HepG2 (cell line): ENCODE results near the gene ZFP36. TPM values are rescaled to one million over a fixed set of nuclear protein-coding genes. Genes with fewer than 3 reads are reported as not detected.
A peak's percentile ranks its signal among the peaks of the same experiment; 100 is the strongest.

Experiments
- GABPB1 ChIP-seq: IDR thresholded peaks from 2 replicates; pipeline ENCODE4 v1.6.1; 2016; ENCODE audit warnings: mild to moderate bottlenecking, missing genetic modification reagents, moderate library complexity, missing compliant biosample characterization
- HNRNPLL ChIP-seq: fragments of 200-400 bp; formaldehyde crosslinking; IDR thresholded peaks from 2 replicates; pipeline ENCODE4 v1.6.1; 2017; ENCODE audit warnings: mild to moderate bottlenecking, low read depth, low read length; ENCODE audit not compliant: poor library complexity, severe bottlenecking
- MTF2 ChIP-seq: sonication (generic); formaldehyde crosslinking; IDR thresholded peaks from 2 replicates; pipeline ENCODE4 v1.5.0; 2020; ENCODE audit warnings: missing genetic modification reagents, borderline replicate concordance
- MYC ChIP-seq: sonication (generic); formaldehyde crosslinking; IDR thresholded peaks from 2 replicates; pipeline ENCODE4 v1.9.0; 2021; ENCODE audit warnings: missing genetic modification reagents, borderline replicate concordance
- NFE2L1 ChIP-seq: sonication (generic); formaldehyde crosslinking; IDR thresholded peaks from 2 replicates; pipeline ENCODE4 v1.4.0; 2020; ENCODE audit warnings: missing genetic modification reagents, mild to moderate bottlenecking, borderline replicate concordance
- POLR2AphosphoS5 ChIP-seq: IDR thresholded peaks from 2 replicates; pipeline ENCODE4 v1.6.1; 2012; ENCODE audit warnings: low read depth, low read length
- TEF ChIP-seq: sonication (generic); formaldehyde crosslinking; IDR thresholded peaks from 2 replicates; pipeline ENCODE4 v1.5.0; 2020; ENCODE audit warnings: missing genetic modification reagents
- TOE1 ChIP-seq: sonication (generic); formaldehyde crosslinking; IDR thresholded peaks from 2 replicates; pipeline ENCODE4 v1.4.0; 2020; ENCODE audit warnings: mild to moderate bottlenecking, missing genetic modification reagents
- U2AF2 ChIP-seq: fragments of 200-400 bp; formaldehyde crosslinking; IDR thresholded peaks from 2 replicates; pipeline ENCODE4 v1.6.1; 2017; ENCODE audit warnings: low read depth, mild to moderate bottlenecking, low read length
- ZNF30 ChIP-seq: sonication (generic); formaldehyde crosslinking; IDR thresholded peaks from 2 replicates; pipeline ENCODE4 v1.5.0; 2020; ENCODE audit warnings: mild to moderate bottlenecking, missing genetic modification reagents
- ZNF331 ChIP-seq: sonication (generic); formaldehyde crosslinking; IDR thresholded peaks from 2 replicates; pipeline ENCODE4 v1.4.0; 2020; ENCODE audit warnings: missing genetic modification reagents
- ZNF354B ChIP-seq: sonication (generic); formaldehyde crosslinking; IDR thresholded peaks from 2 replicates; pipeline ENCODE4 v1.8.0; 2022; ENCODE audit warnings: mild to moderate bottlenecking, missing genetic modification reagents
- ZNF605 ChIP-seq: sonication (generic); formaldehyde crosslinking; IDR thresholded peaks from 2 replicates; pipeline ENCODE4 v1.8.0; 2022; ENCODE audit warnings: mild to moderate bottlenecking, missing genetic modification reagents
- ZNF777 ChIP-seq: sonication (generic); formaldehyde crosslinking; IDR thresholded peaks from 2 replicates; pipeline ENCODE4 v1.4.0; 2020; ENCODE audit warnings: missing genetic modification reagents
- ZSCAN21 ChIP-seq: sonication (generic); formaldehyde crosslinking; IDR thresholded peaks from 2 replicates; pipeline ENCODE4 v1.8.0; 2022; ENCODE audit warnings: mild to moderate bottlenecking, missing genetic modification reagents, moderate library complexity, borderline replicate concordance
- polyA plus RNA-seq, 8 experiments: library from polyadenylated mRNA; depleted of rRNA in 3 of 8; stranded (reverse) in 7 of 8; unstranded in 1 of 8; fragments of >200 nt; fragmentation: Illumina TruSeq in 4 of 8; extraction: Trizol in 4 of 8; gene quantifications; 2 replicates each; pipeline versions ENCODE4 v1.2.1 to v1.2.3, GENCODE V29; 2011 to 2016; ENCODE audit warnings: low read depth in 4 of 8, missing spikeins in 1 of 8, mixed read lengths in 1 of 8; ENCODE audit not compliant: insufficient read depth in 1 of 8
- total RNA-seq, 5 experiments: library from RNA; depleted of rRNA; stranded (reverse); fragments of >200 nt; fragmentation: Illumina TruSeq; extraction: Trizol; gene quantifications; 2 replicates each; pipeline ENCODE4 v1.2.3, GENCODE V29; 2016; ENCODE audit warnings: low read depth in 1 of 5
- TF ChIP-seq, protein P1 (sequence below): sonication (generic); formaldehyde crosslinking; IDR thresholded peaks from 2 replicates; pipeline ENCODE4 v1.5.1; 2020; ENCODE audit warnings: missing genetic modification reagents, mild to moderate bottlenecking, borderline replicate concordance
- TF ChIP-seq, protein P2 (sequence below): IDR thresholded peaks from 2 replicates; pipeline ENCODE4 v1.6.1; 2016; ENCODE audit warnings: mild to moderate bottlenecking, missing biosample characterization, missing genetic modification reagents
- TF ChIP-seq, protein P3 (sequence below): sonication (generic); formaldehyde crosslinking; IDR thresholded peaks from 2 replicates; pipeline ENCODE4 v1.9.0; 2021; ENCODE audit warnings: mild to moderate bottlenecking, missing genetic modification reagents
- TF ChIP-seq, protein P4 (sequence below): sonication (generic); formaldehyde crosslinking; IDR thresholded peaks from 2 replicates; pipeline ENCODE4 v1.4.0; 2020; ENCODE audit warnings: missing genetic modification reagents

The ZFP36 gene
- total and polyA plus RNA-seq, 2 of the 13 experiments (the other 11 are each of a cell fraction or from before 2014, with no cell fraction given): 1.4 to 1.7 TPM

GRCh38 chr19:39413272-39413910 lies 6.7 kb downstream of the ZFP36 start (continued):
- TF ChIP-seq, protein P1, sequence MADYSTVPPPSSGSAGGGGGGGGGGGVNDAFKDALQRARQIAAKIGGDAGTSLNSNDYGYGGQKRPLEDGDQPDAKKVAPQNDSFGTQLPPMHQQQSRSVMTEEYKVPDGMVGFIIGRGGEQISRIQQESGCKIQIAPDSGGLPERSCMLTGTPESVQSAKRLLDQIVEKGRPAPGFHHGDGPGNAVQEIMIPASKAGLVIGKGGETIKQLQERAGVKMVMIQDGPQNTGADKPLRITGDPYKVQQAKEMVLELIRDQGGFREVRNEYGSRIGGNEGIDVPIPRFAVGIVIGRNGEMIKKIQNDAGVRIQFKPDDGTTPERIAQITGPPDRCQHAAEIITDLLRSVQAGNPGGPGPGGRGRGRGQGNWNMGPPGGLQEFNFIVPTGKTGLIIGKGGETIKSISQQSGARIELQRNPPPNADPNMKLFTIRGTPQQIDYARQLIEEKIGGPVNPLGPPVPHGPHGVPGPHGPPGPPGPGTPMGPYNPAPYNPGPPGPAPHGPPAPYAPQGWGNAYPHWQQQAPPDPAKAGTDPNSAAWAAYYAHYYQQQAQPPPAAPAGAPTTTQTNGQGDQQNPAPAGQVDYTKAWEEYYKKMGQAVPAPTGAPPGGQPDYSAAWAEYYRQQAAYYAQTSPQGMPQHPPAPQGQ (CRISPR knock-in tag): no peak
- TF ChIP-seq ZNF331 (CRISPR knock-in tag) (no peak), MTF2 (CRISPR knock-in tag) (no peak), TOE1 (CRISPR knock-in tag) (no peak), ZNF605 (no peak), ZNF777 (peak; percentile 52; the same call in 1 of the 2 replicates), POLR2AphosphoS5 (no peak), TEF (CRISPR knock-in tag) (no peak), HNRNPLL (no peak), U2AF2 (no peak), ZNF354B (CRISPR knock-in tag) (no peak), NFE2L1 (CRISPR knock-in tag) (no peak), ZSCAN21 (CRISPR knock-in tag) (no peak), ZNF30 (CRISPR knock-in tag) (no peak), MYC (CRISPR knock-in tag) (0 out of 2 replicates have a peak, but pooled peaks have one; percentile 17), GABPB1 (CRISPR knock-in tag) (peak; percentile 61; the same call in 1 of the 2 replicates)
- TF ChIP-seq, protein P2, sequence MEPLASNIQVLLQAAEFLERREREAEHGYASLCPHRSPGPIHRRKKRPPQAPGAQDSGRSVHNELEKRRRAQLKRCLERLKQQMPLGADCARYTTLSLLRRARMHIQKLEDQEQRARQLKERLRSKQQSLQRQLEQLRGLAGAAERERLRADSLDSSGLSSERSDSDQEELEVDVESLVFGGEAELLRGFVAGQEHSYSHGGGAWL (CRISPR knock-in tag): no peak; the same call in 1 of the 2 replicates
- TF ChIP-seq, protein P3, sequence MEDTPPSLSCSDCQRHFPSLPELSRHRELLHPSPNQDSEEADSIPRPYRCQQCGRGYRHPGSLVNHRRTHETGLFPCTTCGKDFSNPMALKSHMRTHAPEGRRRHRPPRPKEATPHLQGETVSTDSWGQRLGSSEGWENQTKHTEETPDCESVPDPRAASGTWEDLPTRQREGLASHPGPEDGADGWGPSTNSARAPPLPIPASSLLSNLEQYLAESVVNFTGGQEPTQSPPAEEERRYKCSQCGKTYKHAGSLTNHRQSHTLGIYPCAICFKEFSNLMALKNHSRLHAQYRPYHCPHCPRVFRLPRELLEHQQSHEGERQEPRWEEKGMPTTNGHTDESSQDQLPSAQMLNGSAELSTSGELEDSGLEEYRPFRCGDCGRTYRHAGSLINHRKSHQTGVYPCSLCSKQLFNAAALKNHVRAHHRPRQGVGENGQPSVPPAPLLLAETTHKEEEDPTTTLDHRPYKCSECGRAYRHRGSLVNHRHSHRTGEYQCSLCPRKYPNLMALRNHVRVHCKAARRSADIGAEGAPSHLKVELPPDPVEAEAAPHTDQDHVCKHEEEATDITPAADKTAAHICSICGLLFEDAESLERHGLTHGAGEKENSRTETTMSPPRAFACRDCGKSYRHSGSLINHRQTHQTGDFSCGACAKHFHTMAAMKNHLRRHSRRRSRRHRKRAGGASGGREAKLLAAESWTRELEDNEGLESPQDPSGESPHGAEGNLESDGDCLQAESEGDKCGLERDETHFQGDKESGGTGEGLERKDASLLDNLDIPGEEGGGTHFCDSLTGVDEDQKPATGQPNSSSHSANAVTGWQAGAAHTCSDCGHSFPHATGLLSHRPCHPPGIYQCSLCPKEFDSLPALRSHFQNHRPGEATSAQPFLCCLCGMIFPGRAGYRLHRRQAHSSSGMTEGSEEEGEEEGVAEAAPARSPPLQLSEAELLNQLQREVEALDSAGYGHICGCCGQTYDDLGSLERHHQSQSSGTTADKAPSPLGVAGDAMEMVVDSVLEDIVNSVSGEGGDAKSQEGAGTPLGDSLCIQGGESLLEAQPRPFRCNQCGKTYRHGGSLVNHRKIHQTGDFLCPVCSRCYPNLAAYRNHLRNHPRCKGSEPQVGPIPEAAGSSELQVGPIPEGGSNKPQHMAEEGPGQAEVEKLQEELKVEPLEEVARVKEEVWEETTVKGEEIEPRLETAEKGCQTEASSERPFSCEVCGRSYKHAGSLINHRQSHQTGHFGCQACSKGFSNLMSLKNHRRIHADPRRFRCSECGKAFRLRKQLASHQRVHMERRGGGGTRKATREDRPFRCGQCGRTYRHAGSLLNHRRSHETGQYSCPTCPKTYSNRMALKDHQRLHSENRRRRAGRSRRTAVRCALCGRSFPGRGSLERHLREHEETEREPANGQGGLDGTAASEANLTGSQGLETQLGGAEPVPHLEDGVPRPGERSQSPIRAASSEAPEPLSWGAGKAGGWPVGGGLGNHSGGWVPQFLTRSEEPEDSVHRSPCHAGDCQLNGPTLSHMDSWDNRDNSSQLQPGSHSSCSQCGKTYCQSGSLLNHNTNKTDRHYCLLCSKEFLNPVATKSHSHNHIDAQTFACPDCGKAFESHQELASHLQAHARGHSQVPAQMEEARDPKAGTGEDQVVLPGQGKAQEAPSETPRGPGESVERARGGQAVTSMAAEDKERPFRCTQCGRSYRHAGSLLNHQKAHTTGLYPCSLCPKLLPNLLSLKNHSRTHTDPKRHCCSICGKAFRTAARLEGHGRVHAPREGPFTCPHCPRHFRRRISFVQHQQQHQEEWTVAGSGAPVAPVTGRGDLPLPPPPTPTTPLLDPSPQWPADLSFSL (CRISPR knock-in tag): no peak
- TF ChIP-seq, protein P4, sequence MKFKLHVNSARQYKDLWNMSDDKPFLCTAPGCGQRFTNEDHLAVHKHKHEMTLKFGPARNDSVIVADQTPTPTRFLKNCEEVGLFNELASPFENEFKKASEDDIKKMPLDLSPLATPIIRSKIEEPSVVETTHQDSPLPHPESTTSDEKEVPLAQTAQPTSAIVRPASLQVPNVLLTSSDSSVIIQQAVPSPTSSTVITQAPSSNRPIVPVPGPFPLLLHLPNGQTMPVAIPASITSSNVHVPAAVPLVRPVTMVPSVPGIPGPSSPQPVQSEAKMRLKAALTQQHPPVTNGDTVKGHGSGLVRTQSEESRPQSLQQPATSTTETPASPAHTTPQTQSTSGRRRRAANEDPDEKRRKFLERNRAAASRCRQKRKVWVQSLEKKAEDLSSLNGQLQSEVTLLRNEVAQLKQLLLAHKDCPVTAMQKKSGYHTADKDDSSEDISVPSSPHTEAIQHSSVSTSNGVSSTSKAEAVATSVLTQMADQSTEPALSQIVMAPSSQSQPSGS (CRISPR knock-in tag): no peak
